ENCODE measurements around the gene B3GNT5.

DNA sequence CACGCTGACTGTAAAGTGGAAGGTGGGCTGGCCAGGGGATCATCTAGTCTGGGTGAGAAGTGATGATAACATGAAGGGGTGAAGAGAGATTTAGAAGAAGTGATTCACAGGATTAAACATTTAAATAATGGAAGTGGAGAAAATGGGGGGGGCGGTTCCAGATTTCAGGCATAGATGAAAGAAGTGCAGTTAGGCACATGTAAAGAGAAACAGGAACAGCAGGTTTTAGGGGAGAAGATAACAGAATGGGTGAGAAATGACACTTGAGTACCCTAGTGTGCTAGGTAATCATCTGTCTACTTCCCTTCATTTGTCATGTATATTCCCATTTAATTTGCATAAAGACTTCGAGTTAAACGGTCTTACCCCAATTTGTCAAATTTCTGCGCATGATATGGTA lies 15.3 kb downstream of the B3GNT5 start:
- TF ChIP-seq POLR2A (IDR thresholded peaks at IDR 0.05), result no peak
- TF ChIP-seq, protein P1, sequence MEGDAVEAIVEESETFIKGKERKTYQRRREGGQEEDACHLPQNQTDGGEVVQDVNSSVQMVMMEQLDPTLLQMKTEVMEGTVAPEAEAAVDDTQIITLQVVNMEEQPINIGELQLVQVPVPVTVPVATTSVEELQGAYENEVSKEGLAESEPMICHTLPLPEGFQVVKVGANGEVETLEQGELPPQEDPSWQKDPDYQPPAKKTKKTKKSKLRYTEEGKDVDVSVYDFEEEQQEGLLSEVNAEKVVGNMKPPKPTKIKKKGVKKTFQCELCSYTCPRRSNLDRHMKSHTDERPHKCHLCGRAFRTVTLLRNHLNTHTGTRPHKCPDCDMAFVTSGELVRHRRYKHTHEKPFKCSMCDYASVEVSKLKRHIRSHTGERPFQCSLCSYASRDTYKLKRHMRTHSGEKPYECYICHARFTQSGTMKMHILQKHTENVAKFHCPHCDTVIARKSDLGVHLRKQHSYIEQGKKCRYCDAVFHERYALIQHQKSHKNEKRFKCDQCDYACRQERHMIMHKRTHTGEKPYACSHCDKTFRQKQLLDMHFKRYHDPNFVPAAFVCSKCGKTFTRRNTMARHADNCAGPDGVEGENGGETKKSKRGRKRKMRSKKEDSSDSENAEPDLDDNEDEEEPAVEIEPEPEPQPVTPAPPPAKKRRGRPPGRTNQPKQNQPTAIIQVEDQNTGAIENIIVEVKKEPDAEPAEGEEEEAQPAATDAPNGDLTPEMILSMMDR (IDR thresholded peaks at IDR 0.05), result no peak

Data from esophagus squamous epithelium (tissue), 4 donors.